H1 (cell line): Measurements from ENCODE around the gene DDX41. TPM values are rescaled to one million over a fixed set of nuclear protein-coding genes. Genes with fewer than 3 reads are reported as not detected.

Experiments
- CBX8 ChIP-seq: fragments of 300-800, 300-1000 bp; sonication (generic); IDR thresholded peaks from 2 replicates; pipeline ENCODE4 v1.7.1; 2016; ENCODE audit warnings: low read depth, low read length, borderline replicate concordance
- CTCF ChIP-seq, 3 experiments: IDR thresholded peaks; 1 replicate in 2 of 3; 2 replicates in 1 of 3; pipeline versions ENCODE4 v1.5.1 to v1.6.1; 2011; ENCODE audit warnings: low read length in 3 of 3, mild to moderate bottlenecking in 3 of 3, inconsistent platforms in 2 of 3, low read depth in 1 of 3, moderate library complexity in 1 of 3; ENCODE audit not compliant: insufficient read depth in 1 of 3; ENCODE audit errors: control extremely low read depth in 1 of 3
- E2F6 ChIP-seq: IDR thresholded peaks from 2 replicates; pipeline ENCODE4 v1.6.1; 2012; ENCODE audit warnings: inconsistent platforms
- HDAC2 ChIP-seq, 2 experiments: fragments of 300-600 bp in 1 of 2; sonication (generic) in 1 of 2; IDR thresholded peaks; 2 replicates each; pipeline ENCODE4 v1.6.1; 2011 to 2012; ENCODE audit warnings: low read depth in 2 of 2, low read length in 2 of 2, mild to moderate bottlenecking in 2 of 2, moderate library complexity in 2 of 2, borderline replicate concordance in 1 of 2, inconsistent platforms in 1 of 2
- JUN ChIP-seq: IDR thresholded peaks from 2 replicates; pipeline ENCODE4 v1.6.1; 2011; ENCODE audit warnings: low read depth, mild to moderate bottlenecking, improper control_type of control experiment, low read length
- JUND ChIP-seq: IDR thresholded peaks from 2 replicates; pipeline ENCODE4 v1.6.1; 2011; ENCODE audit warnings: mild to moderate bottlenecking, improper control_type of control experiment, low read length
- NANOG ChIP-seq: IDR thresholded peaks from 2 replicates; pipeline ENCODE4 v1.6.1; 2011; ENCODE audit warnings: low read length, low read depth, mild to moderate bottlenecking, inconsistent platforms; ENCODE audit not compliant: insufficient read depth, poor library complexity, severe bottlenecking
- PHF8 ChIP-seq: fragments of 200-600 bp; sonication (generic); conservative IDR thresholded peaks from 2 replicates; pipeline ENCODE4 v1.7.1; 2012; ENCODE audit warnings: low read depth, mild to moderate bottlenecking, inconsistent platforms, low read length, moderate library complexity
- POU5F1 ChIP-seq: IDR thresholded peaks from 2 replicates; pipeline ENCODE4 v1.6.1; 2011; ENCODE audit warnings: low read depth, mild to moderate bottlenecking, low read length, moderate library complexity
- RNF2 ChIP-seq: fragments of 200-900, 300-1000 bp; sonication (generic); IDR thresholded peaks from 2 replicates; pipeline ENCODE4 v1.7.1; 2016; ENCODE audit warnings: borderline replicate concordance, low read depth, mild to moderate bottlenecking, antibody characterized with exemption, low read length; ENCODE audit not compliant: poor library complexity, severe bottlenecking; ENCODE audit errors: missing control alignments
- SAP30 ChIP-seq: fragments of 300-600 bp; sonication (generic); IDR thresholded peaks from 2 replicates; pipeline ENCODE4 v1.7.1; 2012; ENCODE audit warnings: low read length, moderate library complexity, mild to moderate bottlenecking, inconsistent platforms; ENCODE audit not compliant: insufficient read depth, insufficient replicate concordance
- SP1 ChIP-seq: IDR thresholded peaks from 2 replicates; pipeline ENCODE4 v1.6.1; 2011; ENCODE audit warnings: low read depth, low read length
- SP4 ChIP-seq: IDR thresholded peaks from 2 replicates; pipeline ENCODE4 v1.6.1; 2012; ENCODE audit warnings: low read length, inconsistent platforms
- SRF ChIP-seq: IDR thresholded peaks from 2 replicates; pipeline ENCODE4 v1.6.1; 2011; ENCODE audit warnings: mild to moderate bottlenecking, low read depth, low read length, moderate library complexity
- SUZ12 ChIP-seq: fragments of 200-600 bp; sonication (generic); IDR thresholded peaks from 2 replicates; pipeline ENCODE4 v1.6.1; 2012; ENCODE audit warnings: mild to moderate bottlenecking, inconsistent platforms, low read length, moderate library complexity, mixed read lengths
- TAF1 ChIP-seq: IDR thresholded peaks from 2 replicates; pipeline ENCODE4 v1.6.1; 2011; ENCODE audit warnings: mild to moderate bottlenecking, low read depth, low read length
- polyA plus RNA-seq, 7 experiments: library from polyadenylated mRNA; depleted of rRNA in 3 of 7; stranded (reverse) in 5 of 7; unstranded in 2 of 7; fragments of >200 nt in 5 of 7; fragments of 200-250 nt in 2 of 7; gene quantifications; 1 replicate in 5 of 7; 2 replicates in 1 of 7; 4 replicates in 1 of 7; pipeline versions ENCODE4 v1.2.1 to v1.2.3, GENCODE V29; 2011 to 2013; ENCODE audit warnings: missing spikeins in 2 of 7, mixed read lengths in 2 of 7
- total RNA-seq: library from RNA; stranded (reverse); fragmentation: NEBNext Ultra II Directional; extraction: Animal tissue kit (Norgen Biotek cat#: 25700); gene quantifications from 2 replicates; pipeline ENCODE4 v1.2.1, GENCODE V29; 2021

Gene DDX41
- total and polyA plus RNA-seq, 2 of the 8 experiments (the other 6 are each of a cell fraction or from before 2014, with no cell fraction given): 102 to 135 TPM

- no peak for TF ChIP-seq POU5F1
- TF ChIP-seq CBX8: no peak
- peak in 1 of 3 experiments; percentile 7; a peak in 1 of 4 replicates for TF ChIP-seq CTCF (IDR thresholded peaks at IDR 0.05; ENCODE audit: control extremely low read depth in 1 of 3, insufficient read depth in 1 of 3, low read depth in 1 of 3, low read length in 3 of 3)
- 0 out of 2 replicates have a peak, but pooled peaks have one; percentile 10 for TF ChIP-seq SUZ12
- TF ChIP-seq E2F6: no peak
- no peak for TF ChIP-seq JUND
- TF ChIP-seq SRF: no peak
- peak; percentile 82 for TF ChIP-seq SP1
- no peak for TF ChIP-seq SAP30
- TF ChIP-seq HDAC2 (IDR thresholded peaks at IDR 0.05; ENCODE audit: borderline replicate concordance in 1 of 2, low read depth in 2 of 2, low read length in 2 of 2): peak in 1 of 2 experiments; percentile 90; a peak in 2 of 4 replicates
- no peak for TF ChIP-seq RNF2
- no peak for TF ChIP-seq NANOG
- TF ChIP-seq SP4: peak; percentile 84; the same call in 1 of the 2 replicates
- TF ChIP-seq PHF8: peak; percentile 89
- no peak for TF ChIP-seq JUN
- TF ChIP-seq TAF1: peak; percentile 95
Observed at GRCh38 chr5:177497292-177498012, 19.3 kb downstream of the DDX41 start, which contains the start of gene PDLIM7 (continued).
